Endothelial cell of umbilical vein (primary cell): ENCODE data around the gene DYNC2H1. TPM values are rescaled to one million over a fixed set of nuclear protein-coding genes. Genes with fewer than 3 reads are reported as not detected.

Source experiments
- BruUV-seq: library from RNA; stranded (reverse); fragments of 400-500 nt; replicated peaks from 2 replicates; lab custom pipeline; 2021; lab: Mats Ljungman, UMichigan
- CTCF ChIA-PET: fragments of 300-600, 350-600 bp; sonication (Branson Sonifier 250); formaldehyde crosslinking; loops from one replicate; lab custom pipeline; 2021; ENCODE audit warnings: antibody characterized with exemption, inconsistent platforms; lab: Charles Lee
- POLR2A ChIA-PET: fragments of 300-600, 350-600 bp; sonication (Branson Sonifier 250); formaldehyde crosslinking; loops from one replicate; lab custom pipeline; 2021; ENCODE audit warnings: antibody characterized with exemption, inconsistent platforms; lab: Charles Lee
- DNase-seq: peaks from one replicate; pipeline ENCODE4 v3.0.0-alpha.2; 2011; ENCODE audit warnings: low read depth, low spot score
- FAIRE-seq: peaks from 2 replicates; lab custom pipeline; 2011; peaks lifted over from hg19 to GRCh38; lab: Jason Lieb, UNC
- H2AFZ ChIP-seq: 2 replicates; pipeline ENCODE4 v1.6.0; 2012; ENCODE audit warnings: low read depth, low read length, control low read depth, inconsistent platforms
- H3K27ac ChIP-seq: 2 replicates; pipeline ENCODE4 v1.5.1; 2011; ENCODE audit warnings: low read depth, mild to moderate bottlenecking, control low read depth, low read length, moderate library complexity; ENCODE audit not compliant: insufficient read depth
- H3K27me3 ChIP-seq, 2 experiments: 2 replicates each; pipeline versions ENCODE4 v1.6.0 to v1.6.1; 2011; ENCODE audit warnings: low read length in 2 of 2, mixed read lengths in 1 of 2; ENCODE audit not compliant: control insufficient read depth in 2 of 2, insufficient read depth in 2 of 2
- H3K36me3 ChIP-seq, 2 experiments: 2 replicates in 1 of 2; 3 replicates in 1 of 2; pipeline ENCODE4 v1.5.1; 2011; ENCODE audit warnings: low read length in 2 of 2, mild to moderate bottlenecking in 1 of 2, moderate library complexity in 1 of 2; ENCODE audit not compliant: control insufficient read depth in 2 of 2, insufficient read depth in 2 of 2; ENCODE audit errors: extremely low read depth in 1 of 2
- H3K4me1 ChIP-seq: 3 replicates; pipeline ENCODE4 v1.5.1; 2011; ENCODE audit warnings: mild to moderate bottlenecking, low read length; ENCODE audit not compliant: control insufficient read depth, insufficient read depth; ENCODE audit errors: extremely low read depth
- H3K4me2 ChIP-seq: 2 replicates; pipeline ENCODE4 v1.6.1; 2011; ENCODE audit warnings: low read length, control low read depth, mixed read lengths; ENCODE audit not compliant: insufficient read depth
- H3K4me3 ChIP-seq, 3 experiments: fragments of 200-600 bp in 1 of 3; sonication (generic), shearing (Covaris generic) in 1 of 3; replicated peaks in 1 of 3; 2 replicates each; pipeline ENCODE4 v1.5.1; 2011 to 2016; ENCODE audit warnings: control low read depth in 3 of 3, low read length in 3 of 3, mild to moderate bottlenecking in 2 of 3, inconsistent platforms in 1 of 3, low read depth in 1 of 3, moderate library complexity in 1 of 3; ENCODE audit not compliant: insufficient read depth in 1 of 3
- H3K79me2 ChIP-seq: 2 replicates; pipeline ENCODE4 v1.6.0; 2012; ENCODE audit warnings: low read length, inconsistent platforms; ENCODE audit not compliant: control insufficient read depth, insufficient read depth
- H3K9ac ChIP-seq: replicated peaks from 2 replicates; pipeline ENCODE3; 2011; ENCODE audit warnings: low read length, control low read depth; ENCODE audit not compliant: insufficient read depth; ENCODE audit errors: extremely low read depth
- H3K9me1 ChIP-seq: replicated peaks from 3 replicates; pipeline ENCODE4 v1.6.0; 2011; ENCODE audit warnings: mild to moderate bottlenecking, low read length; ENCODE audit not compliant: control insufficient read depth, insufficient read depth; ENCODE audit errors: extremely low read depth
- H3K9me3 ChIP-seq: replicated peaks from 2 replicates; pipeline ENCODE4 v1.5.1; 2012; ENCODE audit warnings: low read length, inconsistent platforms; ENCODE audit not compliant: control insufficient read depth, insufficient read depth
- H4K20me1 ChIP-seq: replicated peaks from 2 replicates; pipeline ENCODE3; 2011; ENCODE audit warnings: mild to moderate bottlenecking, low read length; ENCODE audit not compliant: control insufficient read depth, insufficient read depth; ENCODE audit errors: extremely low read depth
- CTCF ChIP-seq, 2 donors: IDR thresholded peaks; 1 replicate in 1 of 2; 2 replicates in 1 of 2; pipeline ENCODE4 v1.5.1; 2011; ENCODE audit warnings: low read length in 2 of 2, mild to moderate bottlenecking in 2 of 2, moderate library complexity in 2 of 2, control low read depth in 1 of 2, inconsistent platforms in 1 of 2, low read depth in 1 of 2; ENCODE audit not compliant: insufficient read depth in 1 of 2; ENCODE audit errors: extremely low read depth in 1 of 2
- EZH2 ChIP-seq: IDR thresholded peaks from 2 replicates; pipeline ENCODE4 v1.6.1; 2012; ENCODE audit warnings: borderline replicate concordance, low read depth, mild to moderate bottlenecking, moderate library complexity, low read length, inconsistent platforms; ENCODE audit not compliant: severe bottlenecking
- FOS ChIP-seq: IDR thresholded peaks from 2 replicates; pipeline ENCODE4 v1.6.1; 2011; ENCODE audit warnings: mild to moderate bottlenecking, low read length, moderate library complexity, borderline replicate concordance; ENCODE audit not compliant: insufficient read depth
- GATA2 ChIP-seq: IDR thresholded peaks from 2 replicates; pipeline ENCODE4 v1.7.0; 2011; ENCODE audit warnings: low read depth, mild to moderate bottlenecking, moderate library complexity, mixed read lengths, low read length; ENCODE audit not compliant: insufficient read length, insufficient read depth
- JUN ChIP-seq: IDR thresholded peaks from 2 replicates; pipeline ENCODE4 v1.6.1; 2011; ENCODE audit warnings: borderline replicate concordance, low read depth; ENCODE audit not compliant: insufficient read length, insufficient read depth
- MAX ChIP-seq: IDR thresholded peaks from 2 replicates; pipeline ENCODE4 v1.6.1; 2011; ENCODE audit not compliant: insufficient read depth, insufficient read length
- MYC ChIP-seq: IDR thresholded peaks from one replicate; pipeline ENCODE4 v1.6.1; 2011; ENCODE audit warnings: mild to moderate bottlenecking, low read depth, low read length
- POLR2A ChIP-seq: IDR thresholded peaks from 2 replicates; pipeline ENCODE4 v1.6.1; 2012; ENCODE audit warnings: low read depth, mild to moderate bottlenecking, control low read depth, low read length
- POLR2AphosphoS5 ChIP-seq: IDR thresholded peaks from 2 replicates; pipeline ENCODE4 v1.6.1; 2012; ENCODE audit warnings: low read depth, mild to moderate bottlenecking, control low read depth, low read length, moderate library complexity; ENCODE audit not compliant: insufficient read depth
- dilution Hi-C: fragments of 300-500 bp; cut with MboI; formaldehyde crosslinking; loops from one replicate; pipeline ENCODE4 v1.15.0; 2019; ENCODE audit warnings: low sequenced_read_pairs; ENCODE audit not compliant: extremely low pct_ligation_motif_present
- intact Hi-C: fragments of 100-400 bp; cut with micrococcal nuclease; formaldehyde crosslinking; loops from one replicate; pipeline ENCODE4 v1.10.0; 2022
- polyA plus RNA-seq, 4 experiments: library from polyadenylated mRNA; depleted of rRNA in 3 of 4; stranded (reverse) in 3 of 4; unstranded in 1 of 4; fragments of >200 nt; gene quantifications; 2 replicates each; pipeline versions ENCODE4 v1.2.1 to v1.2.3, GENCODE V29; 2011 to 2012; ENCODE audit warnings: missing spikeins in 1 of 4
- total RNA-seq: library from RNA; stranded (reverse); gene quantifications from 2 replicates; pipeline ENCODE4 v1.2.3, GENCODE V29; 2021

The DYNC2H1 gene
- total and polyA plus RNA-seq, 2 donors (not counting 3 experiments of a cell fraction or from before 2014, with no cell fraction given), result 1.9 to 4.2 TPM

- no TSS peak for BruUV-seq
- POLR2A ChIA-PET, result no interaction called here
- Histone ChIP-seq H3K79me2 (no peaks in the 10 kb centered on the region), H3K4me2 (no peak overlapping the region), H4K20me1 (no peaks in the 10 kb centered on the region), H2AFZ (peak overlapping the region; percentile 76), H3K27ac (no peak overlapping the region), H3K36me3 (no peaks in the 10 kb centered on the region), H3K4me1 (peaks cover 8% of the 10 kb centered on the region), H3K4me3 (no peak overlapping the region), H3K27me3 (no peaks in the 10 kb centered on the region), H3K9ac (no peak overlapping the region), H3K9me1 (no peaks in the 10 kb centered on the region), H3K9me3 (no peaks in the 10 kb centered on the region)
- dilution Hi-C loops (no loop called here), intact Hi-C loops (loop anchor here (1.0 to 10.0 kb wide), 6 partner anchors 213 to 829 kb away; no protein-coding TSS in a partner anchor)
- CTCF ChIA-PET, result interaction anchor here (0.6 to 3.9 kb wide), 27 partner anchors 10 to 839 kb away, joined by 3 to 35 read pairs (median 3); partner anchors contain the start of gene PDGFD
- FAIRE-seq, result no peak
- no peak for DNase-seq
- TF ChIP-seq CTCF (IDR thresholded peaks at IDR 0.05; ENCODE audit: extremely low read depth in 1 of 2, insufficient read depth in 1 of 2, low read depth in 1 of 2, low read length in 2 of 2), result no peak
- TF ChIP-seq POLR2AphosphoS5, result no peak
- no peak for TF ChIP-seq EZH2
- TF ChIP-seq MYC, result no peak
- no peak for TF ChIP-seq GATA2
- TF ChIP-seq JUN, result no peak
- TF ChIP-seq MAX, result no peak
- TF ChIP-seq FOS, result no peak
- no peak for TF ChIP-seq POLR2A
Measured at GRCh38 chr11:103325686-103326069, 216.5 kb downstream of the DYNC2H1 start.
